ENCODE data around the gene WDFY2.

The WDFY2 gene

DNA sequence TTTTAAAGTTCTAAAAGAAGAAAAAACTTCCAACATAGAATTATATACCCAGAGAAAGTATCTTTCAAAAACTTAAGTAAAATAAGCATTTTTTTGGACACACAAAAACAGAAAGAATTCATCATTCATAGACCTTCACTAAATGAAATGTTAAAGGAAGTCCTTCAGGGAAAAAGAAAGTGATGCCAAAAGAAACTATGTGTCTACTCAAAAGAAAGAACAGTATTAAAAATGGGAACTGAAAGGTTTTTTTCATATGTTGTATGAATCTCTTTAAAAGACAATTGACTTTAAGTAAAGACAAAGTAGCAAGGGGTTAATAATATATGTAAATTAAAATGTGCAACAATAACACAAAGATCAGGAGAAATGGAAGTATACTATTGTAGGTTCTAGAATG lies 123.2 kb downstream of the WDFY2 start:
- DNase-seq (ENCODE audit: low read depth) = no peak

DNA sequence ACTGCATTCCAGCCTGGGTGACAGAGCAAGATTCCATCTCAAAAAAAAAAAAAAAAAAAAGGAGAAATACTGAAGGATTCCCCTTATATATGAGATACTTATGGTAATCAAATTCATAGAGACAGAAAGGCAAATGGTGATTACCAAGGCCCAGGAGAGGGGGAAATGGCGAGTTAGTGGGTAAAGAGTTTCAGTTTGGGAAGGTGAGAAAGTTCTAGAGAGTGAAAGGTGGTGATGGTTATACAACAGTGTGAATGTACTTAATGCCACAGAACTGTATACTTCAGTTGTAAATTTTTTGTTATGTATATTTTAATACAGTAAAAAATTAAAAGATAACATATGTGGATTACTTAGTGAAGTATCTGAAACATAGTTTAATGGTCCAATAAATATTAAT lies 129.5 kb downstream of the WDFY2 start:
- no peak for DNase-seq (ENCODE audit: low read depth)

DNA sequence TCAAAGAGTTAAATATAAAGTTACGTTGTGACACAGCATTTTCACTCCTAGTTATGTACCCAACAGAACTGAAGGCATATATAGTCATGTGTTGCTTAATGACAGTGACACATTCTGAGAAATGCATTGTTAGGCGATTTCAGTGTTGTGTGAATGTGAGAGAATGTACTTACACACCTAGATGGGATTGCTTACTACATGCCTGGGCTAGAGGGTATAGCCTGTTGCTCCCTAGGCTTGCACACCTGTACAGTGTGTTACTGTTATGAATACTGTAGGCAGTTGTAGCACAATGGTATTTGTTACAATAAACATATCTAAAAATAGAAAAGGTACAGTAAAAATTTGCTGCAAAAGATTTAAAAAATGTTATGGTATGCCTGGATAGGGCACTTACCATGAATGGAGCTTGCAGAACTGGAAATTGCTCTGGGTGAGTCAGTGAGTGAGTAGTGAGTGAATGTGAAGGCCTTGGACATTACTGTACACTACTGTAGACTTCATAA lies 130.5 kb downstream of the WDFY2 start:
- peak; percentile 41 for DNase-seq (ENCODE audit: low read depth)

DNA sequence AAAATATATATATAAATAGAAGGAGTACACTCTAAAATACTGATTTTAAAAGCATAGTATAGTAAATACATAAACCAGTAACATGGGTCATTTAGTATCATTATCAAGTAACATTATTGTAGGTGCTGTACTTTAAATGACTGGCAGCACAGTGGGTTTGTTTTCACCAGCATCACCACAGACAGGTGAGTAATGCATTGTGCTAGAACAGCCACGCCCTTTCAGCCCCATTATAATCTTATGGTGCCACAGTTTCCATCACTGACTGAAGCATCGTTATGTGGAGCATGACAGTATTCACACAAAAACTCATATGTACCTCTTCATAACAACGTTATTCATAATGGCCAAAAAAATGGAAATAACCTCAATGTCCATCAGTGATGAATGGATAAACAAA lies 131.4 kb downstream of the WDFY2 start:
- DNase-seq (ENCODE audit: low read depth) = no peak

DNA sequence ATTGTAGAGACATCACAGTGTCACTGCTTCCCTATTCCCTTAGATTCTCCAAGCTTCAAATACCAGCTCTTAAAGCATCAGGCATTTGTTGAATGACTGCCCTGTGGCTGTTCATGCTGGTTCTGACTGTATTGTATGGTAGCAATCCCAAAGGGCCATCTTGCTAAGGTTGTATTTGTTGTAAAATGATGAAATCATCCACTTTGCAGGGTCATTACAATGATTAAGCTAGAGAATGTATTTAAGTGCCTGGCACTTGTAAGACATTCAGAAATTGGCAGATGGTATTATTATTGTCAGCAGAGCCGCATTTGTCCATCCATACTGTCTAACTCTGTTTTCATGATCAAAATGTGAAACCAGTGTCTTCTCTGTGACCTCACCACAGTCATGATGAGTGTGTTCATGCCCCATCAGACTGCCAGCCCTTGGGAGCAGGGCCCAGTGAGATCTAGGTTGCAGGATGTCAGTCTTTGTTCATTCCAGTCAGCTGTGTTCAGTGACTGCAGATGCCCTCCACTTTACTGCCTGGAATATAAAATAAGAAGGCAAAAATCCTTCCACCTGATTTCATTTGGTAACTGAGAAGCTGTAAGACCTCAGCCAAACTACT lies 133.6 kb downstream of the WDFY2 start:
- peak; percentile 57 for DNase-seq (ENCODE audit: low read depth)

DNA sequence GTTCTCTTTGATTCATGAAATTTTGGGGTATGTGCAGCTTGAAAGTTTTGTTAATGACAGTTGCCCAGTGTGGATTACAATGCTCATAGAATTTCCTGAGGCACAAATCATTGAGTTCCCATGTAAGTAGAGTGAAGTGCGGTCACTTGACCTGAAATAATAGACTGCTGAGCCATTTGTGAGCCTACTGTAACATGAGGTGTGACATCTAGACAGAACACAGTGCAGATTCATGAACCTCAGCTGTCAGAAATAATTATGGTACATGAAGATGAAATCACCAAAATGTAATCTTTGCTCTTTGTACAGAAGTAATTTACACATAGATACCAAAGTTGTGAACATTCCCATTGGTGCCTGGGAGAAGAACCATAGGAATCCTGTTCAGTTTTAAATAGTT lies 135.1 kb downstream of the WDFY2 start:
- DNase-seq (ENCODE audit: low read depth) = no peak

DNA sequence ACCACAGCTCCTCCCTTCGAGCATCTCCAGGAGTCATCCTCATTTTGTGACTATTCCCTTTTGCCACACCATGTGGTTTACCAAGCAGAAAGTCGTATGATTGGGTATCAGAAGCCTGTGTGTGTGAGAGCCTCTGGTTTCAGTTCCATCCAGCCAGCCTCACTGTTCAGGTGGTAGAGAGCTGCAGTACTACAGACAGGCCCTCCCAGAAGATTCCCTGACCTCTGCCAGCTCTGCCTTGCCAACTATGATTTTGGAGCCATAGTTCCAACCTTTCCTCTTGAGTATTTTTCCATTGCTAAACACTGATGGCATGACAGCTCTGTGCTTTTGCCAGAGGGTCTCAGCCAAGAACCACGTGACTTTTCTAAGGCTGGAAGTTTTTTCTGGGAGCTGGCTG lies 137.2 kb downstream of the WDFY2 start:
- peak; percentile 7 for DNase-seq (ENCODE audit: low read depth)

DNA sequence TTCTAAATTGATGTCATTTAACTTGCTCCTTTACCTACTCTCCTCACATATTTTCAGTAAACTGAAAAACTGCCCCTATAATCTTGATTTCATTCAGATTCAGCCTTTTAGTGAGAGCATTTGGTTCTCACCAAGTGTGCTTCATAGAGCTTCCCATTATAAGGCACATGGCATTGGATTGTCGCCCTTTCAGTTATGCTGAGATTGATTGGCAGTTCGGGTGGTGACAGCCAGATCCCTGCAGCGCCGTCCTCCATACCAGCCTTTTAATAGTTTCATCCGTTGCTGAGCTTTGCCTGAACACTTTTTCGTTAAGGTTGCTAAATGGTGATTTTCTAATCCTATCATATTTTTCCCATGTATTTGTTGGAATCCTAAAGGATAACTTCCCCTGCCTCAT lies 139.3 kb downstream of the WDFY2 start:
- no peak for DNase-seq (ENCODE audit: low read depth)

DNA sequence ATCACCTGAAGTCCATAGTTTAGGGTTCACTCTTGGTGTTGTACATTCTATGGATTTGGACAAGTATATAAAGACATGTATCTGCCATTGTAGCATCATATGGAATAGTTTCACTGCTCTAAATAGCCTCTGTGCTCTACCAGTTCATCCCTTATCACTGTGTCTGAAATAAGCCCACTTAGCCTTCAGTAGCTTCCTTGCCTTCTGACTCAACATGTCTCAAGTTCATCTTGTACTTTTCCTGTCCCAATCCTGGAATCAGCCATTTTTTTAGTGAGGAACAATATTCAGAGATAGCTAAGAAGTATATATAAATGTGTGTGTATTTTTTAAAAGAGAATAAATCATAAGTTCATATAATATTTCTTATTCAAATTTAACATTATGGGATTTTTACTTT lies 140.5 kb downstream of the WDFY2 start:
- no peak for DNase-seq (ENCODE audit: low read depth)

DNA sequence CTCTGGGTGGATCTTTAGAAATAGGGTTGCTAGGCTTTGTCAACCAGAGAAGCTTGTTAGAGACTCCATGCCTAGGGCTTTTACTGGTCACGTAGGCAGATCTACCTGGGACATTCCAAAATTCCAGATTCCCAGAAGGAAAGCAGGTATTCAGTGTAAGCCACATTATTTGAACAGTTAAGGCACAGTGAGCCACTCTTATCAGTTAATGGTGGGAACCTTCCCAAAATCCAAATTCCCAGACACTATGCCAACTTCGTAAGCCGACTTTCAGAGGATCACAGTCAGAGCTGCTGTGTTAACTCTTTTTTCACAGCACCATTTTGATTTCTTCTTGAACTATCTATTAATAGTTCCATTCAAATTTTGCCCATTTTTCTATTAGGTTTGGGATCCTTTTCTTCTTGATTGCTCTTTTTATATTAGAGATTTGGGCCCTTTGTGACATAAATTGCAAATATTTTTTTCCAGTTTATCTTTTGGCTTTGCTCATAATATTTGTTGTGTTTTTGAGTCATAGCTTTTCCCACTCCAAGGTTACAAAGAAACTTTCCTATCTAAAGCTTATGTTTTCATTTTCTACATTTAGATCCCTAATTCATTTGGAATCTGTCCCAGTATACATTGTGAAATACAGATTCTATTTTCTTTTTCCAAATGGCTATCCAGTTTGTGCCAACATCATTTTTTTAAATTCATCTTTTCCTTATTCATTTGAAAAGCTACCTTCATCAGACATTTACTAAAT lies 142.4 kb downstream of the WDFY2 start:
- DNase-seq (ENCODE audit: low read depth) = peak; percentile 86

DNA sequence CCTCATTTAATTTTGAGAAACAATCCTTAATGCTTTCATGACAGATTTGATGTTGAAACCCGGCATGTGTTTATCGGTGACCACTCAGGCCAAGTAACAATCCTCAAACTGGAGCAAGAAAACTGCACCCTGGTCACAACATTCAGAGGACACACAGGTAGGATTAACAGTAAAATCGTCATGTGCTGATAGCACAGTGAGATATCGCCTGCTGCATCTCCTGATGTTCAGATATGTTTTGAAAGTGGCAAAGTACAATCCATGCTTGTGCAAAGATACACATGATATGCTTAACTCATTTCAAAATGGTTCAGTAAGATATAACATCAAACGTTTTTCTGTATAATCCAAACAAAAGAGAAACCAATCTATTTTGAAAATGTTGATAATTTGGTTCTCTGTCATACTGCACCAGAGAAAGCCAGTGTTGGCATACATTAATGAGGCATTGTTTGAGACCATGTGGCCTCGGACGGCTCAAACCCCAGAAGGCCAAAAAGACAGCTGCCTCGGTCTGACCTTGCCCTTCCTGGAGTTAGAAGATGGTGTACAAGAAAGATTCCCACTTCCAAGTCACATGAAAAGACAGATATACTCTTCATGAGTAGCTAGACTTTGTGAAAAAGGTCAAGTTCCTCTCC lies 143.5 kb downstream of the WDFY2 start:
- DNase-seq (ENCODE audit: low read depth) = no peak

DNA sequence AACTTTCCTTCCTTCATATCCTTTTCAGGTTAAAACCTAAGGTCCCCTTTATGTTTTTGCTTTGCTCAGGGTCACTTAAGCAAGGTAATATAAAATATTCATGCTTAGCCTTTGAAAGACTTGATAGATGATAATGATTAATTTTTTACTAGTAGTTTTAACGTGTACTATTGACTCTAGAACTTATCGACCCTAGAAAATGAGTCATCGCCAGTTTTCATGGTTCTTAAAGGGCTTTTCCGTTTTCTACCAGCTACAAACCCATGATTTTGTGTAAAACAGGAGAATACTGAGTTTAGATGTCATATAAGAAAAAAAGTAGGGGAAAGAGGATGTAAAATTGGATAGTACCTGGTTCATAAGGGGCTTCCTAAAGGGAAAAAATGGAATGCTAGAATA lies 144.0 kb downstream of the WDFY2 start:
- DNase-seq (ENCODE audit: low read depth) = no peak

DNA sequence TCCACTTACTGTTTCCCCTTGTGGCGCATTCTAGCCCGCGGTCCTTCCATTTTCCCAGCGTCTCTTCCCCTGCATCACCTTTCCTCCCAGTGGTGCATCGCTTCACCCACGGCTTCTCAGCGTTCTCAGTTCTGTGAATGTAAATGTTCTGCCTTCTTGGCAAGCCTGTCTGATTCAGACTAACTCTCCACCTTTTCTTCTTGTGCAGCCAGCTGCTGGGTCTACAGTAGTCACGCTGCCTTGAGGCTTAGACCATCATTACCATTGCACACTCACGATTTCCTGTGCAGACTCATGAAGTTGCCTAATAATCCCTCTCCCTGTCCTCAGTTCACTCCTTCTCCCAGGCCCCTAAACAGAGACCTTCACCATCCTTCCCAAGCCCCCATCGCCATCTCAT lies 144.7 kb downstream of the WDFY2 start:
- DNase-seq (ENCODE audit: low read depth) = peak; percentile 68

DNA sequence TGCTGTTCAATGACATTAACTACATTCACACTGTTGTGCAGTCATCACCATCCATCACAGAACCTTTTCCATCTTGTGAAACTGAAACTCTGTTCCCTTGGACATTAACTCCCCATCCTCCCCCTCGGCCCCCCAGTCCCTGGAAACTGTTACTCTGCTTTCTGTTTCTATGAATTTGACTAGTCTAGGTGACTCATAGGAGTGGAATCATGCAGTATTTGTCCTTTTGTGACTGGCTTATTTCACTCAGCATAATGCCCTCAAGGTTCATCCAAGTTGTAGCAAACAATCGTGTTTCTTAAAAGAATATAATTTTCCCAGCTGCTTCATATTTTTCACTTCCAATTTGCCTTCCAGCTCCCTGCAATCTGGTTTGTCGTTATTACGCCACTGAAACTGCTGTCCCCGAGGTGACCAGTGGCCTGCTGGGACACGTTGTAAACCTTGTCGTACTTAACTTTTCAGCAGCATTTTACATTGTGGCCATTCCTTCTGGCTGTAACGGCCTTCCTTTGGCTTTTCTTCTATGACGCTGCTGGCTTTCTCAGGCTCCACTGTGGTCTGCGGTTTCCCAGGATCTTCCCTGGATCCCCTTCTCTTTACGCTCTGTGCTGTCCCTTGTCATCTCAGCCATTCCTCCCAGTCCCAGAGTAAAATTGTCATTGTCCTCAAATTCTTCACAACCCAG lies 145.7 kb downstream of the WDFY2 start:
- DNase-seq (ENCODE audit: low read depth) = peak; percentile 82

DNA sequence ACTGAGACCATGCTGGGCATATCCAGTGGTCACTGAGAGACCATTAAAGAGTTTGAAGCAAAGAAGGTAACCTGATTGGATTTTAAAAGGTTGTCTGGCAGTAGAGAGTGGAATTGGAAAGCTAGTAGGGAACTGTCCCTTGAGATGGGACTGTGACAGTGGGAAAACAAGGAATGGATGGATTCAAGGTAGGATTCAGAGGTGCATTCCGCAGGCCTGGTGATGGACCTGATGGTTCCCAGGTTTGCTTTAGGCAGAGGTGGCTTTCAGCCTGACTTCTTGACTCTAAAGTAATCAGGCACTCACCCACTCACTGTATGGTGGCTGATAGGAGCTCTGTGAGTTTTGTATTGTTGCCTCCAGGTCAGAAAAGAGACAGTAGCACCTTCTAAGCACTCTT lies 146.7 kb downstream of the WDFY2 start:
- no peak for DNase-seq (ENCODE audit: low read depth)

DNA sequence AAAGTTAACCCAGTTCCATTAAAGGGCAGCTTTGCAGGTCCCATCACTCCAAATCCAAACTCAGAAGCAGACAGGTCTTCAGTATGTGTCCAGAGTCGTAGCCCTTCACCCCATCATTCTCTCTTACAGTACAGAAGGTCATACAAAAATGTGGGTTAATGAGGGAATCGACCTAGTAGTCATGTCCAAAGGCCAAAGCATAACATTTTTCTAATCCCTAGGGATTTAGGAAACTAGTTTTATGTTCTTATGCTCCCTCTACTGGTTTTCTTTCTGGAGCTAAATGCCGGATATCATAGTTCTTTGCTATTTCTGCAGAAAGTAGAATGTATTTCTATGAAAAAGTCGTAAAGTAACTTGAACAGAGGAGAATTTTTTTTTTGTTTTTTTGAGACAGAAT lies 147.5 kb downstream of the WDFY2 start:
- DNase-seq (ENCODE audit: low read depth) = peak; percentile 76

DNA sequence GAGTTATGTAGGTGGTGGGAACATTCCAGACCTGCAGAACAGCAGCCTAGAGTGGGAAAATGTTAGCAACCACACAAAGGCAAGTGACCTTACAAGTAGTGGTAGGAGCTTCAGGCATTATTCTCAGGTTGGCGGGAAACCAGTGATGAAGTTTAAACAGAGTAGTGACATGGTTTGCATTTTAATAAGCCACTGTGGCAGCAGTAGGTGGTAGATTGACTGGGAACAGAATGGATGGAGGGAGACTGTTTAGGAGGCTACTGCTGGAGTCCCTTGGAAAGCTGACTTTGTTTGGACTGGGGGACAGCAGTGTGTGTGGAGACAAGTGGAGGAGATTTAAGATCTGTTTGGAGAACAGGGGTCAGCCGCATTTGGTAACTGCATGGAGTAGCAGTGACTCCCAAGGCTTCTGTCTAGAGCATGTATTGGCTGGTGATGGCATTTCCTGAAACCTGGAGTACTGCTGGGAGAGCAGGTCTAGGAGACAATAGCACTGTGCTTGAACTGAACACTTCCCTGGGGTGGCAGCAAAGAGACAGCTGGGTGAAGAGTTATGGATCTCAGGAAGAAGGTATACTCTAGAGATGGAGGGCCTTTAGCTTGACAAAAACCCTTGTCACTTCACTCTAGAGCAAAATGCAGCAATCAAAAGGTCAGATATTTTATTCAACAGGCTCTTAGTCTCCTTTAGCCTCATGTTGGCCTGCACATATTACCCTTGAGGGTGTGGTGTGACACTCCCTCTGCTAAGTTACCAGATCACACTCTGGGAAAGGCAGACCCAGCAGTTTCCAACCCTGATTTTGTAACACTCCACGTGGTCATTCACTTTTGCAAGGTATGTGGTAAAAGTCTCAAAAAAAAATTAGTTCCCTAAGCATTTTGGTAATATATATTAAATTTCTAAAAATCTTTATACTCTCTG lies 149.4 kb downstream of the WDFY2 start:
- DNase-seq (ENCODE audit: low read depth) = no peak

DNA sequence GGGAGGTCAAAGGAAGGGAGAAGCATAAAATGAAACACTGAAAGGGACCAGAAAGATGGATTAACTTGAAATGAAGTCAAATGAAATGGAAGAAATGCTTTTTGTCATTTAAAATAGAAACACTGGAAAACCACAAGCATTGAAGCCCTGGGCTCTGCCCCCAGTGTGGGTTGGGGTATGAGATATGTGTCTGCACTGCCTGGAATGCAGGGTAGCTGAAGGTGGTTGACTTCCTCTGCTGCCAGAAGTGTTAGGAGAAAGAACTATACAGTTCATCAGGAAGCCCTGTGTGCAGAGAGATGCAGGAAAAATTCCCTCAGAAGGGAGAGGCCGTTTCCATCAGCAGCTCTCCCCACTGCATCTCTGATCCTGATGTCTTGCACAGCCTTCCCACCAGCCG lies 150.5 kb downstream of the WDFY2 start:
- no peak for DNase-seq (ENCODE audit: low read depth)

DNA sequence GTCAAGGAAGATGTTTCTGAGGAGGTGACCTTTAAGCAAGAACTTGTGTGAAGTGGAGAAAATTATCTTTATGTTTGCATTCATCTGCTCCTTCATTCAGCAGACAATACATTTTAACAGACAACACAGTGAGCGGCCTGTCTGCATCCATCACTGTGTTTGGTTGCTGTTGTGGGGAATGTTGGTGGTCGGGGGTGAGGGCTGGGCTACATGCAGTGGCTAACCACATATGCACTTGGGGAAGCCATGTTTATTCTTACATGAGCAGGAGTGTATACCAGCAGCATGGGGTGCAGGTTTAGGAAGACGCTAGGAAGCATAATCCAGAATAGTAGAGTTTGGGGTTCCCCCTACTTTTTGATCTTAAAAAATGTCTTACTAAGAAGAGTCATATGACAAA lies 153.3 kb downstream of the WDFY2 start:
- DNase-seq (ENCODE audit: low read depth) = no peak

DNA sequence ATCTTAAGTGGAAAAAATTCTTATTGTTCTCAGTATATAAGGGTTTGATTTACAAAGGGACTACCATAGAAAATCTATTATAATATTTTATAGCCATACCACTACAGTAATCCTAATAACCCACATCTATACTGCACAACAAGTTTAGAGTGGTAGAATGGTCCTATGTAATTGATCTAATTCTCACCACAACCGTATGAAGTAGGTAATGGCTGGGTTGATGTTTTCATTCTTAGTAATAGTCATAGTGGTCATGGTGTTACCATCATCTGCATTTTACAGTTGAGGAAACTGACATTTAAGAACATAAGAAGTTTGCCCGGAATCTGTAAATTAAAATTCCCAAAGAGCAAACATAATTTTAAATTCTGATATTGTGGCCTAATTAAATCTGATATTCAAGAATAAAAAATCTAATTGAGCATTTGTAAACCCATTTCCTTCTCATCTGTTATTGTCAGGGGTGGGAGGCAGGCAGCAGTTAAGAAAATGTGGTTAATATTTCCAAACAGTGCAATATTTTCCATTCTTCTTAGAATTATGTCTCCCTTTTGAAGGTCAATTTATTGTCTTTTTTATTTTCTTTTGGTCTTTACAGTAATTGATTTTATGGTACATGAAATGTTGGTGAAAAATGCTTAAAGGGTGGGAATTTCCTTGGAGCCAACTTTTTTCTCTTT lies 154.1 kb downstream of the WDFY2 start:
- no peak for DNase-seq (ENCODE audit: low read depth)
